Fibroblast of skin of right biceps (primary cell): ENCODE results near the gene TEX51.
A peak's percentile ranks its signal among the peaks of the same experiment; 100 is the strongest.

Experiments
- DNase-seq: peaks from one replicate; pipeline ENCODE4 v3.0.0-alpha.2; 2013

The TEX51 gene

DNA sequence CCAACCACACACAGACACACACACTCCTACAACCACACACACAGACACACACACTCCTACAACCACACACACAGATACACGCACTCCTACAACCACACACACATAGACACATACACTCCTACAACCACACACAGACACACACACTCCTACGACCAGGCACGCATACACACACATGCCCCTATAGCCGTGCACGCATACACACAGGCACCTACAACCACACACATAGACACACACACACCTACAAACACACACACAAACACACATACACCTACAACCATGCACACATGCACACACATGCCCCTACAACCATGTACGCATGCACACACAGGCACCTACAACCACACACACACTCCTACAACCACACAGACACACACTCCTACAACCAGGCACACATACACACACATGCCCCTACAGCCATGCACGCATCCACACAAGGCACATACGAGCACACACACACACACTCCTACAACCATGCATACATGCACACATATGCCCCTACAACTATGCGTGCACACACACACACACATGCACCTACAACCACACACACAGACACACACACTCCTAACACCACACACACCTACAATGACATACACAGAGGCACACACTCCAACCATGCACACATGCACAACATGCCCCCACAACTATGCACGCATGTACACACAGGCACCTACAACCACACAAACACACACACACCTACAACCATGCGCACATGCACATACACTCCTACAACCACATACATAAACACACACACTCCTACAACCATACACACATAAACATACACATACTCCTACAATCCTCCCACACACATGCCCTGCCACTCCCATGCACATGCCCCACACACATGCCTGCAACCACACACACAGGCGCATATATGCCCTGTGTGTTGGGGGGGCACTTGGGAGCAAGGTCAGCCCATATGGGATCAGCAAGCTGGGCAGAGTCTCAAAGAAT lies 19.1 kb upstream of the TEX51 start:
- no peak for DNase-seq

GRCh38 chr2:126880324-126880723 lies 18.4 kb upstream of the TEX51 start:
- DNase-seq = no peak

- no peak for DNase-seq
These were observed 17.9 kb upstream of the TEX51 start for GRCh38 chr2:126880817-126881216.

DNA sequence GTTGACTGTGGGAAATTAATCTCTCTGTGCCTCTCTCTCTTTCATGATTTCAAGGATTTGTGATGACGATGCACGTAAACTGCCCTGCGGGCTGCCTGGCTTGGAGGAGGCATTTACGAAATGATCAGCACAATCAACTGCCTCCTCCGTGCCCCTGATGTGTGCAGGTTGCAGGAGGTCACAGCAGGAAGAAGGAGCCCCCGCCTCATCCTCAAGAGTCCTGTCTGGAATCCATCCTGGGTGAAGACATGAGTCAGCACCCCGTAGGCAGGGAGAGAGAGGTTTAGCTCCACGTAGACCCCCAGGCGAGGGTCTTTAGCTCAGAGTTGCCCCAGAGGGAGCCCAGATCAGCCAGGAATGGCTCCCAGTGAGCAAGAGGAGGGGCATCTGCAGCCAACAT lies 17.1 kb upstream of the TEX51 start:
- no peak for DNase-seq

GRCh38 chr2:126882181-126882580 lies 16.5 kb upstream of the TEX51 start:
- no peak for DNase-seq

DNA sequence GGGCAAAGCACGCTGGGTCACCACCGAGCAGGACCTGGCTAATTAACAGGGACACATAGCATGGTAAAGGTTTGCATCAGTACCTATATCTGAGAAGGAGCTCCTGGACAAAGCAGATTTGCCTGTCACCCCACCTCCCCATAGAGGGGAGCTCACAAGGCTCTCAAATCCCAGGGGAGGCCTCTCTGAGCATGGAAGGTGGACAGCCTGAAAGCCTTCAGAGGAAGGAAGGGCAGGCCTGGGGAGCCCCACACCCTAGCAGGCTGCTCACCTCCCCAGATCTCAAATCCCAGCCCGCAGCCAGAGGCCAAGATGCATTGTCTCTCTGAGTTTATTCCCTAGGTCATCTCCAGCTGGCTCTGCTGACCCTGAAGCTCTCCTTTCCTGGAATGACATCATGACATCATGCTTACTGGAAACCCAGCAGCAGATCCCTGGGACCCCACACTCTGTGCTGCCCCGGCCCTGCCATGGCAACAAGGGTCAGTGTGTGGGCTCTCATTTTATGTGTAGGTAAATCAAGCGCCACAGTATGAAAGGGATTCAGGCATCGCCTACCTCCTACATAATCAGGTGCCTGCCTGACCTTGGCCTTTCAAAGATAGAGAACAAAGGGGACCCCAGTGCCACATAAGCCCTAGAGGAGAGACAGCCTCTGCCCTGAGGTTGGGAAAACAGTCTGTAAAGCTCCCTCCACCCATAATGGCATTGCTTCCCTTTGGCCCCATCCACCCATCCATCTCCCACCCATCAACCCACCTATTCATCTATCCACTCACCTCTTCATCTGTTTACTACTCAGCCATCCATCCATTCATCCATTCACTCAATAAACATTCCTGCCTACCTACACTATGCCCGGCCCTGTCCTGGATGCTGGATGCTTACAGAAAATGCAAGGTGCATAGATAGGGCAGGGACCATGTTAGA lies 15.7 kb upstream of the TEX51 start:
- no peak for DNase-seq

DNA sequence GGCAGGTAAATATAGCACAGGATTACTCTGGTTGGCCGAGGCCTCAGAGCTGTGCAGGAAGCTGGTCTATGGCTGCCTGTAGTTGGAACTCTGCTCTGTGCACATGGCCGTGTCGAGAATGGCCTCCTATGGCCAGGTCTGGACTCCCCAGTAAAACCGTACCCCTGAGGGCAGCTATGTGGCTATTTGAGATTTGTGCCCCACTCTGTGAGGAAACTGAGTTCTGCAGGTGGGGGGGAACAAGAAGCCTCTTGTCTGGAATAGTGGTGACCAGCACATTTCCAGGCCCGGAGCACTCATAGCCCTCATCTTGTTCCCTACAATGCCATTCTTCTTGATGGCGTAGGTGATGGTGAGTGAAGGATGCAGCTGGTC lies 15.0 kb upstream of the TEX51 start:
- no peak for DNase-seq

DNA sequence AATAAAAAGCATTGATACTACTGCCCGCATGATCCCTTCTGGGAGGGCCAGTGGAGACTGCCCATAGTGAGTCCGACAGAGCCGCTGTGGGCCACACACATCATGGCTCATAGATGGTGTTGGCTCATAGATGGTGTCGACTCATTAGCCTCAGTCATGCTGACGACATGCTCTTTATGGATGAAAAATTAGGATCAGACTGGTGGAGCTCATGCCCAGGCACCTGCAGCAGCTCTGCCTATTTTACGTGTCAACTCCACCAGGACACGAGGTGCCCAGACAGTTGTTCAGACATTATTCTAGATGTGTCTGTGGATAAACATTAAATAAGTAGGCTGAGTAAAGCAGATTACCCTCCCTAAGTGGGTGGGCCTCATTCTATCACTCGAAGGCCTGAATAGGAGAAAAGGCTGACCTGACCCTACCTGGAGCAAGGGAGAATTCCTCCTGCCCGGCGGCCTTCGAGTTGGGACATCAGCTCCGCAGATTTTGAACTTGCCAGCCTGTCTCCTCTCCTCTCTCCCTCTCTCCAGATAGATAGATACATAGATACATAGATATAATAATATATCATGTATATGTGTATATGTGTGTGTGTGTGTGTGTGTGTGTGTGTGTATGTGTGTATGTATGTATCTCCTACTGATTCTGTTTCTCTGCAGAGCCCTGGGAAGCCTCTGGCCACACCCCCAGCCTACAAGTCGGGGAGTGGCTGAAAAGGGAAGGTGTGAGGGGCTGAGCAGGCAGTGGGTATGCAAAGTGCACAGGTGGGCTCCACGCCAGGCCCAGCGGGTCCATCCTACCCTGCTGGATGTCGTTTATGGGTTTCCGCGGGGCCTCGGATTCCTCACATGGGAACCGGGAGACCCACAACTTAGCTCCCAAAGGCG lies 13.6 kb upstream of the TEX51 start:
- no peak for DNase-seq

DNA sequence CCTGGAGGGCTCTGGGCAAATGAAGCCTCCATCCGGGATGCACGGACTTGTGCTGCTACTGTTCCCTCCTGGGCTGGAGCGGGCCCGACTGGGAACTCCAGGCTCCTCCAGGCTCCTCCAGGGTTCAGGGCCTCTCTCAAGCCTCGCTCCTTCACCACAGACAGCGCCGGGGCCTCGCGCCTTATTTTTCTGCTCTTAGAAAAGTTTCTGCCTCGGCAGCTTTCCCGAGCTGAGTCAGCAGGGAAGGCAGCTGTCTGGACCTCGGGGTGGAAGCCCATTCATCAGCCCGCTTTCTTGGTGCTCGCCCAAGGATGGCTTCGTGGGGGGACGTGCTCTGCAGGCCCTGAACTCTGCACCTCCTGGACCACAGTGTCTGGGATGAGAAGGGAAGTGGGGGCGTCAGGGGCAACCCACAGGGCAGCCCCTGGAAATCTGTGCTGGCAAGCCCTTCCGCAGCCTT lies 12.9 kb upstream of the TEX51 start:
- DNase-seq = peak; percentile 45

- peak; percentile 52 for DNase-seq
These were observed 12.3 kb upstream of the TEX51 start for GRCh38 chr2:126886211-126886915.

DNA sequence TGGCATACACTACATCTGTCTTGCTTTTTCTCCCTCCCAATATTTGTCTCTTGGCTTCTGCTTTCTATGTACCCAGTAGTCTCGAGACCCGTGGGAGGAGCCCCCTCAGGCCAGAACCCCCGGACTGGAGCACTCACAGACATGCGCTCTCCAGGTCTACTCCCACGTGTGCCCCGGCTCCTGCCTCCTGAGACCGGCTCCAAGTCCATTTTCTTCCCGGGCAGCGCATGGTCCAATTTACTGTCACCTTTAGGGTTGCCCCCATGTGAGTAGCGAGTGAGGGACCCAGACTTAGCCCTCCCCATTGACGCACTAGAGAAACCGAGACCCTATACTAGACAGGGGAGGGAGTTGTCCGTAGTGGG lies 11.8 kb upstream of the TEX51 start:
- no peak for DNase-seq

DNA sequence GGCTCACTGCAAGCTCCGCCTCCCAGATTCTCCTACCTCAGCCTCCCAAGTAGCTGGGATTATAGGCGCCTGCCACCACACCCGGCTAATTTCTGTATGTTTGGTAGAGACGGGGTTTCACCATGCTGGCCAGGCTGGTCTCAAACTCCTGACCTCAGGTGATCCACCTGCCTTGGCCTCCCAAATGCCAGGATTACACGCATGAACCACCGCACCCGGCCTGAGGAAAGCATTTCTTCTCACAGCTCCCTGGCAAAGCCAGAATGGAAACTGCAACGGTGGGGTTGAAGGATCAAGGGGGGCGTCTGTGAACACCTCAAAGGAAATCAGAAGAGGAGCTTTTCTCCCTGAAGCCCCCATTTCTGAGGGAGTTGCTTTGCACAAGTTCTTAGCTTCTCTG lies 11.2 kb upstream of the TEX51 start:
- no peak for DNase-seq

DNA sequence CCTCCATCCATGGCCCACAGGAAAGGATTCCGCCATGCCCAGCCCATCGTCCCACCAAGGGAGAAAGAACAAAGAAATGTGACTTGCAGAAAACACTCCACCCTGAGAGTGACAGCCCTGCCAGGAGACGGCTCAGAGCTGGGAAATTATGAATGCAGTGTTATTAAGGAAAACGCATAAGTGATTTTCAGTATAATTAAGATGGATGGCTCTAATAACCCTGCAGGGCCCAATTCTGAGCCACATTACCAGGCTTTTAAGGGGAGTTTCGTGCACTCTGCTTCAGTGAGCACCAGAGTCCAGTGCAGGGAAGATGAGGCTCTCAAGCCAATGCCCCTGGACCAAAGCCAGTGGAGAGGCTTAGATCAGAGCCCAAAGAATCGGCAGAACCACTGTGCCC lies 10.6 kb upstream of the TEX51 start:
- DNase-seq = no peak

DNA sequence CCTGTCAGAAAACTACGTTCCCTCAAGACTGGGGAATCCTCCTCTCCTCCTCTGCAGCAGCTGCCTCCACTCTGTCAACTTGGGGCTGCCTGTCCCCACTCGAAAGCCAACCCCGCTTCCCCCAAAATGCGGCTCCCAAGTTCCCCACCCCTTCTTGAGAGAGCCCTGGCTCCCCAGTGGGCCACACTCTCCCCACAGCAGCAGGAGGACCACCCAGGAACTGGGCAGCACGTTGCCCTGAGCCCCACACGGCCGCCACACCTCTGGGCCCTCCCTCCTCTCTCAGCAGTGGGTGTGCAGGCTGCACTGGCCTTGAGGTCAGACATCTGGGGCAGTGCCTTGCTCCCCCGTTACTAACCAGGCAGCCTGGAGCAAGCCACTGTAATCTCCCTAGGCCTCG lies 9.6 kb upstream of the TEX51 start:
- DNase-seq = no peak

- no peak for DNase-seq
These were observed 9.1 kb upstream of the TEX51 start for GRCh38 chr2:126889496-126890135.

- DNase-seq = no peak
These were observed 8.6 kb upstream of the TEX51 start for GRCh38 chr2:126890136-126890510.

DNA sequence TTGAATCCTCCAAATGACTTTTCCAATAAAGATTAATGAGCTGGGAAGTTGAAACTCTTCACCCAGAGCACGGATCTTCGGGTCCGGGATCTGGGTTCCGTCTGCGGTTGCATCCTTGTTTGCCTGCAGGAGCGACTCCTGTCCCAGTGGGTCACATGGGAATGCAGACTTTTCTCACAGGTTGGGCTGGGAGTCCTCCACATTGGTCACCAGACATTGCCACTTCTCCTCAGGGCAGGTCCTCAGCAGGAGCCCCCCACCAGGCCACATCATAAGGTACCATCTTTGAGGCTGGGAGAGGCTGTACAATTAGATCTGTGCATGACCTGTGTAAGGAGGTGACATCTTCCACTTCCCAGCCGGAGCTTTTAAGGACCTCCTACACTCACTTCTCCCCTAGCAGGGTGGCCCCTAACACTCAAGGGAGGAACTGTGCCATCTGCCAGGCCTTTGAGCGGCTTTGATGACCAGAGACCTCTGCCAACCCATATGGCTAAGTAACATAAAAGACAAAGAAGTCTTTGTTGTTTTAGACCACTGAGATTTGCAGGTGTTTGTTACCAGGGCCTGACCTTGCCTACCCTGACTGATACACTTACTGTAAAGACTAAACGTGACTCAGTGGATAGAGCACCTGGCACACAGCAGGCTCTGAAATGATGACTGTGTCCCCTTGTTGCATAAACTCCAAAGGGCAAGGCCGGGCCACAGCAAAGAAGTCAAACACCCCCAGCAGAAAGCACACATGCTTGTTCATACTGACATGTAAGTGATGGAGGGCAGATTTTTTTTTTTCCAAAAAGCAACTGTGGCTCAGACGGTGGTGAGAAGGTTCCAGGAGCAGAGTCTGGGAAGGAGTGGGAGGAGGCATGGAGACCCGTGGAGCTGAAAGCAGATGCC lies 7.9 kb upstream of the TEX51 start:
- no peak for DNase-seq

- no peak for DNase-seq
These were observed 6.8 kb upstream of the TEX51 start for GRCh38 chr2:126891681-126892500.

GRCh38 chr2:126893153-126893552 lies 5.5 kb upstream of the TEX51 start:
- DNase-seq = no peak

DNA sequence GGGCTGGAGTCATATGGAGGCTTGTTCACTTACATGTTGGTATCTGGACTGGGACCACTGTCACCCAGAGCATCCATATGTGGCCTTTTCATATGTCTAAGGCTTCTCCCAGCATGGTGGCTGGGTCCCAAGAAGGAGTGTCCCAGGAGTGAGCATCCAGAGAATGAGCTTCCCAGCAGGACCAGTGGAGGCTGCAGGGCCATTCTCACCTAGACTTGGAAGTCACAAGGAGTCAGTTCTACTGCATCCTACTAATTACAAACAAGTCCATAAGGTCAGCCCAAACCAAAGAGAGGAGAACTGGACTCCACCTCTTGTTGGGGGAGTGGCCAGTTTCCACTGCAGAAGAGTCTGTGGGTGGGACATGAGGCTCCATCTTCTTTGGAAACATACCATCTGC lies 5.1 kb upstream of the TEX51 start:
- DNase-seq = no peak
